ENCODE results near the gene PTPRB.

PTPRB gene

GRCh38 chr12:70640901-70641300, 3.7 kb upstream of the PTPRB start:
- Histone ChIP-seq H3K4me1 (ENCODE audit: control insufficient read depth, insufficient read depth, low read length) (peaks cover 10% of the 10 kb centered on the region), H3K9me3 (ENCODE audit: control insufficient read depth, insufficient read depth, low read depth, low read length) (no peaks in the 10 kb centered on the region), H3K36me3 (ENCODE audit: control insufficient read depth in 2 of 2, insufficient read depth in 1 of 2, low read length in 2 of 2) (no peaks in the 10 kb centered on the region), H3K4me3 (ENCODE audit: low read depth, low read length) (no peak overlapping the region), H3K27ac (ENCODE audit: extremely low read depth, low read depth, low read length) (no peak overlapping the region)
- CTCF ChIA-PET, result interaction anchor here (1.2 kb wide), 1 partner anchor 8 kb away, joined by 4 read pairs; no protein-coding TSS in a partner anchor
- POLR2A ChIA-PET, result no interaction called here
- TF ChIP-seq GLIS1 (tag by site-specific recombination; IDR thresholded peaks at IDR 0.05), result no peak
- no peak for TF ChIP-seq ZBTB11 (tag by site-specific recombination; conservative IDR thresholded peaks at IDR 0.05; ENCODE audit: low read depth)
- TF ChIP-seq, protein P1, sequence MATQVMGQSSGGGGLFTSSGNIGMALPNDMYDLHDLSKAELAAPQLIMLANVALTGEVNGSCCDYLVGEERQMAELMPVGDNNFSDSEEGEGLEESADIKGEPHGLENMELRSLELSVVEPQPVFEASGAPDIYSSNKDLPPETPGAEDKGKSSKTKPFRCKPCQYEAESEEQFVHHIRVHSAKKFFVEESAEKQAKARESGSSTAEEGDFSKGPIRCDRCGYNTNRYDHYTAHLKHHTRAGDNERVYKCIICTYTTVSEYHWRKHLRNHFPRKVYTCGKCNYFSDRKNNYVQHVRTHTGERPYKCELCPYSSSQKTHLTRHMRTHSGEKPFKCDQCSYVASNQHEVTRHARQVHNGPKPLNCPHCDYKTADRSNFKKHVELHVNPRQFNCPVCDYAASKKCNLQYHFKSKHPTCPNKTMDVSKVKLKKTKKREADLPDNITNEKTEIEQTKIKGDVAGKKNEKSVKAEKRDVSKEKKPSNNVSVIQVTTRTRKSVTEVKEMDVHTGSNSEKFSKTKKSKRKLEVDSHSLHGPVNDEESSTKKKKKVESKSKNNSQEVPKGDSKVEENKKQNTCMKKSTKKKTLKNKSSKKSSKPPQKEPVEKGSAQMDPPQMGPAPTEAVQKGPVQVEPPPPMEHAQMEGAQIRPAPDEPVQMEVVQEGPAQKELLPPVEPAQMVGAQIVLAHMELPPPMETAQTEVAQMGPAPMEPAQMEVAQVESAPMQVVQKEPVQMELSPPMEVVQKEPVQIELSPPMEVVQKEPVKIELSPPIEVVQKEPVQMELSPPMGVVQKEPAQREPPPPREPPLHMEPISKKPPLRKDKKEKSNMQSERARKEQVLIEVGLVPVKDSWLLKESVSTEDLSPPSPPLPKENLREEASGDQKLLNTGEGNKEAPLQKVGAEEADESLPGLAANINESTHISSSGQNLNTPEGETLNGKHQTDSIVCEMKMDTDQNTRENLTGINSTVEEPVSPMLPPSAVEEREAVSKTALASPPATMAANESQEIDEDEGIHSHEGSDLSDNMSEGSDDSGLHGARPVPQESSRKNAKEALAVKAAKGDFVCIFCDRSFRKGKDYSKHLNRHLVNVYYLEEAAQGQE (tag by site-specific recombination; IDR thresholded peaks at IDR 0.05), result no peak
- TF ChIP-seq SETDB1 (IDR thresholded peaks at IDR 0.05; ENCODE audit: insufficient read length, low read length), result no peak
- TF ChIP-seq YY1 (tag by site-specific recombination; IDR thresholded peaks at IDR 0.05), result no peak
- no peak for TF ChIP-seq MZF1 (tag by site-specific recombination; IDR thresholded peaks at IDR 0.05; ENCODE audit: borderline replicate concordance)
- TF ChIP-seq ZNF654 (tag by site-specific recombination; IDR thresholded peaks at IDR 0.05; ENCODE audit: low read depth), result no peak
- TF ChIP-seq, protein P2, sequence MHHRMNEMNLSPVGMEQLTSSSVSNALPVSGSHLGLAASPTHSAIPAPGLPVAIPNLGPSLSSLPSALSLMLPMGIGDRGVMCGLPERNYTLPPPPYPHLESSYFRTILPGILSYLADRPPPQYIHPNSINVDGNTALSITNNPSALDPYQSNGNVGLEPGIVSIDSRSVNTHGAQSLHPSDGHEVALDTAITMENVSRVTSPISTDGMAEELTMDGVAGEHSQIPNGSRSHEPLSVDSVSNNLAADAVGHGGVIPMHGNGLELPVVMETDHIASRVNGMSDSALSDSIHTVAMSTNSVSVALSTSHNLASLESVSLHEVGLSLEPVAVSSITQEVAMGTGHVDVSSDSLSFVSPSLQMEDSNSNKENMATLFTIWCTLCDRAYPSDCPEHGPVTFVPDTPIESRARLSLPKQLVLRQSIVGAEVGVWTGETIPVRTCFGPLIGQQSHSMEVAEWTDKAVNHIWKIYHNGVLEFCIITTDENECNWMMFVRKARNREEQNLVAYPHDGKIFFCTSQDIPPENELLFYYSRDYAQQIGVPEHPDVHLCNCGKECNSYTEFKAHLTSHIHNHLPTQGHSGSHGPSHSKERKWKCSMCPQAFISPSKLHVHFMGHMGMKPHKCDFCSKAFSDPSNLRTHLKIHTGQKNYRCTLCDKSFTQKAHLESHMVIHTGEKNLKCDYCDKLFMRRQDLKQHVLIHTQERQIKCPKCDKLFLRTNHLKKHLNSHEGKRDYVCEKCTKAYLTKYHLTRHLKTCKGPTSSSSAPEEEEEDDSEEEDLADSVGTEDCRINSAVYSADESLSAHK (tag by site-specific recombination; IDR thresholded peaks at IDR 0.05), result no peak
- TF ChIP-seq ZNF398 (tag by site-specific recombination; IDR thresholded peaks at IDR 0.05), result no peak
- no peak for TF ChIP-seq HOXA7 (CRISPR knock-in tag; IDR thresholded peaks at IDR 0.05; ENCODE audit: borderline replicate concordance)
- no peak for TF ChIP-seq ZNF530 (tag by site-specific recombination; IDR thresholded peaks at IDR 0.05; ENCODE audit: low read depth)
- TF ChIP-seq, protein P3, sequence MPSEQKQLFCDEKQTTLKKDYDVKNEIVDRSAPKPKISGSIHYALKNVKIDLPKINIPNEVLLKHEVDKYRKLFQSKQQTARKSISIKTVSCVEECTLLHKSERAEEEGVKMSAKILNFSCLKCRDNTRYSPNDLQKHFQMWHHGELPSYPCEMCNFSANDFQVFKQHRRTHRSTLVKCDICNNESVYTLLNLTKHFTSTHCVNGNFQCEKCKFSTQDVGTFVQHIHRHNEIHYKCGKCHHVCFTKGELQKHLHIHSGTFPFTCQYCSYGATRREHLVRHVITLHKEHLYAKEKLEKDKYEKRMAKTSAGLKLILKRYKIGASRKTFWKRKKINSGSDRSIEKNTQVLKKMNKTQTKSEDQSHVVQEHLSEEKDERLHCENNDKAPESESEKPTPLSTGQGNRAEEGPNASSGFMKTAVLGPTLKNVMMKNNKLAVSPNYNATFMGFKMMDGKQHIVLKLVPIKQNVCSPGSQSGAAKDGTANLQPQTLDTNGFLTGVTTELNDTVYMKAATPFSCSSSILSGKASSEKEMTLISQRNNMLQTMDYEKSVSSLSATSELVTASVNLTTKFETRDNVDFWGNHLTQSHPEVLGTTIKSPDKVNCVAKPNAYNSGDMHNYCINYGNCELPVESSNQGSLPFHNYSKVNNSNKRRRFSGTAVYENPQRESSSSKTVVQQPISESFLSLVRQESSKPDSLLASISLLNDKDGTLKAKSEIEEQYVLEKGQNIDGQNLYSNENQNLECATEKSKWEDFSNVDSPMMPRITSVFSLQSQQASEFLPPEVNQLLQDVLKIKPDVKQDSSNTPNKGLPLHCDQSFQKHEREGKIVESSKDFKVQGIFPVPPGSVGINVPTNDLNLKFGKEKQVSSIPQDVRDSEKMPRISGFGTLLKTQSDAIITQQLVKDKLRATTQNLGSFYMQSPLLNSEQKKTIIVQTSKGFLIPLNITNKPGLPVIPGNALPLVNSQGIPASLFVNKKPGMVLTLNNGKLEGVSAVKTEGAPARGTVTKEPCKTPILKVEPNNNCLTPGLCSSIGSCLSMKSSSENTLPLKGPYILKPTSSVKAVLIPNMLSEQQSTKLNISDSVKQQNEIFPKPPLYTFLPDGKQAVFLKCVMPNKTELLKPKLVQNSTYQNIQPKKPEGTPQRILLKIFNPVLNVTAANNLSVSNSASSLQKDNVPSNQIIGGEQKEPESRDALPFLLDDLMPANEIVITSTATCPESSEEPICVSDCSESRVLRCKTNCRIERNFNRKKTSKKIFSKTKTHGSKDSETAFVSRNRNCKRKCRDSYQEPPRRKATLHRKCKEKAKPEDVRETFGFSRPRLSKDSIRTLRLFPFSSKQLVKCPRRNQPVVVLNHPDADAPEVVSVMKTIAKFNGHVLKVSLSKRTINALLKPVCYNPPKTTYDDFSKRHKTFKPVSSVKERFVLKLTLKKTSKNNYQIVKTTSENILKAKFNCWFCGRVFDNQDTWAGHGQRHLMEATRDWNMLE (tag by site-specific recombination; conservative IDR thresholded peaks at IDR 0.05; ENCODE audit: low read depth), result no peak

All from HEK293 (cell line).